Measurements from ENCODE around the gene TMEM151A. TPM values are rescaled to one million over a fixed set of nuclear protein-coding genes. Genes with fewer than 3 reads are reported as not detected.

TMEM151A gene
- total and polyA plus RNA-seq, 2 donors (not counting 1 experiment from before 2014, with no cell fraction given), result under 0.01 TPM; not detected in 1

DNA sequence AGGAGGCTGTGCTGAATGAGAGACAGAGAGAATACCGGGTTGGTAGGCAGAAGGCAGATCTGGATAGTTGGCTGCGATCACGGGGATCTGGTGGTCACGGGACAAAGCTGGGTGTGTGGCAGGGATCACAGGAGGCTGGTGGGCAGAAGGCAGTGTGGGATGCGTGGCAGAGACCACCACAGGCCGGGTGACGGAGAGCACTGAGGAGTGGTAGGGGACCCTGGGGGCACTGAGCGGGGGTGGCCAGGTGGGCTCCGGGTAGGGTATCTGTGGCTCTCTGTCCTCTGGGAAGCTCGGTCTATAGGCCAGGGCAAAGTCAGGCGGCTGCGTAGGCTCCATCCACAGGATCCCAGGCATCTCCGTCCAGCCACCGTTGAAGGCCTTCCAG, 23.8 kb downstream of the TMEM151A start:
- Histone ChIP-seq H3K4me3 (replicated peaks in 1 of 4; ENCODE audit: control extremely low read depth in 1 of 4, insufficient read depth in 1 of 4, low read depth in 3 of 4, low read length in 4 of 4) (peak overlapping the region; percentile 66 to 90 (median 82)), H3K79me2 (ENCODE audit: control insufficient read depth, insufficient read depth, low read length) (peaks cover 33% of the 10 kb centered on the region), H4K20me1 (ENCODE audit: control insufficient read depth, extremely low read depth, insufficient read depth, low read length) (no peaks in the 10 kb centered on the region), H3K9ac (ENCODE audit: insufficient read depth, low read length) (peak overlapping the region; percentile 85), H3K4me2 (ENCODE audit: extremely low read depth, insufficient read depth, low read length) (peak overlapping the region; percentile 99), H3K36me3 (ENCODE audit: control insufficient read depth, insufficient read depth, low read length) (peaks cover 7% of the 10 kb centered on the region), H3K27ac (ENCODE audit: insufficient read depth, low read length) (peak overlapping the region; percentile 97), H2AFZ (ENCODE audit: low read length) (no peak overlapping the region), H3K4me1 (ENCODE audit: control insufficient read depth, extremely low read depth, insufficient read depth, low read length) (peaks cover 19% of the 10 kb centered on the region), H3K9me3 (ENCODE audit: control insufficient read depth, insufficient read depth, low read depth, low read length) (no peaks in the 10 kb centered on the region), H3K27me3 (ENCODE audit: control insufficient read depth, insufficient read depth, low read length) (no peaks in the 10 kb centered on the region)
- TF ChIP-seq CTCF (conservative IDR thresholded peaks at IDR 0.05 in 1 of 2, IDR thresholded peaks at IDR 0.05 in 1 of 2; ENCODE audit: low read depth in 1 of 2, low read length in 2 of 2) (no peak), EZH2 (IDR thresholded peaks at IDR 0.05; ENCODE audit: low read length, missing control alignments) (no peak)
- DNase-seq (ENCODE audit: low read depth in 2 of 2), result no peak

GRCh38 chr11:66315921-66316811, 24.5 kb downstream of the TMEM151A start:
- peak overlapping the region; percentile 99 for H3K4me2 ChIP-seq (ENCODE audit: extremely low read depth, insufficient read depth, low read length)

More at GRCh38 chr11:66315921-66316811, 24.5 kb downstream of the TMEM151A start:
- Histone ChIP-seq H3K9ac (ENCODE audit: insufficient read depth, low read length) (peak overlapping the region; percentile 85), H3K27me3 (ENCODE audit: control insufficient read depth, insufficient read depth, low read length) (no peaks in the 10 kb centered on the region), H3K36me3 (ENCODE audit: control insufficient read depth, insufficient read depth, low read length) (peaks cover 7% of the 10 kb centered on the region), H4K20me1 (ENCODE audit: control insufficient read depth, extremely low read depth, insufficient read depth, low read length) (no peaks in the 10 kb centered on the region), H3K4me1 (ENCODE audit: control insufficient read depth, extremely low read depth, insufficient read depth, low read length) (peaks cover 19% of the 10 kb centered on the region), H3K79me2 (ENCODE audit: control insufficient read depth, insufficient read depth, low read length) (peaks cover 33% of the 10 kb centered on the region), H3K9me3 (ENCODE audit: control insufficient read depth, insufficient read depth, low read depth, low read length) (no peaks in the 10 kb centered on the region), H3K4me3 (replicated peaks in 1 of 4; ENCODE audit: control extremely low read depth in 1 of 4, insufficient read depth in 1 of 4, low read depth in 3 of 4, low read length in 4 of 4) (peak overlapping the region; percentile 66 to 90 (median 82)), H3K27ac (ENCODE audit: insufficient read depth, low read length) (peak overlapping the region; percentile 97), H2AFZ (ENCODE audit: low read length) (no peak overlapping the region)
- TF ChIP-seq EZH2 (IDR thresholded peaks at IDR 0.05; ENCODE audit: low read length, missing control alignments) (no peak), CTCF (conservative IDR thresholded peaks at IDR 0.05 in 1 of 2, IDR thresholded peaks at IDR 0.05 in 1 of 2; ENCODE audit: low read depth in 1 of 2, low read length in 2 of 2) (no peak)
- DNase-seq (ENCODE audit: low read depth in 2 of 2), result no peak

Data from fibroblast of lung (primary cell).